Smooth muscle cell of the brain vasculature (primary cell): ENCODE data around the gene TNFAIP3.
A peak's percentile ranks its signal among the peaks of the same experiment; 100 is the strongest.
"Not testable (repeated sequence)": the region's sequence is repeated elsewhere in the genome, so short reads cannot be mapped to it uniquely, and the experiment has no call there.

Experiments used
- DNase-seq: peaks from one replicate; pipeline ENCODE4 v3.0.0-alpha.2; 2012; ENCODE audit warnings: low read depth, low spot score

Gene TNFAIP3

DNA sequence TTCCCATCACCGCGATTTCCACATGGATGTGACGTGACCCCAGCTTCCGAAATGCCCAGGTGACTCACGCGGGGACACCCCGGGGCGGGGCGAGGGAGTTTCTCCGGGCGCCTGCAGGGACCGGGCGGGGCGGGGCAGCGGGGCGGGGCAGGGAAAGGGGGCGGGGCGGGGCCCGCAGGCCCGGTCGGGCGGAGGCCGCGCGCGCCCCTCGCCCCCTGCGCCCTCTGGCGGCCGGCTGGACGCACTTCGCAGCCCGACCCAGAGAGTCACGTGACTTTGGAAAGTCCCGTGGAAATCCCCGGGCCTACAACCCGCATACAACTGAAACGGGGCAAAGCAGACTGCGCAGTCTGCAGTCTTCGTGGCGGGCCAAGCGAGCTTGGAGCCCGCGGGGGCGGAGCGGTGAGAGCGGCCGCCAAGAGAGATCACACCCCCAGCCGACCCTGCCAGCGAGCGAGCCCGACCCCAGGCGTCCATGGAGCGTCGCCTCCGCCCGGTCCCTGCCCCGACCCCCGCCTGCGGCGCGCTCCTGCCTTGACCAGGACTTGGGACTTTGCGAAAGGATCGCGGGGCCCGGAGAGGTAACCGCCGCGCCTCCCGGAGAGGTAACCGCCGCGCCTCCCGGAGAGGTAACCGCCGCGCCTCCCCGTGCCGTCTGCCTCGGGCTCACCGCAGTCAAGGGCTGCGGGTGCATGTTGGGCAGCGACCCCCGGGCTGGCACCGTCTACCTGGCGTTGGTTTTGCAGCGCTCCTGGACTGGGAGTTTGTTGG lies at the start of gene TNFAIP3:
TSS of gene TNFAIP3 (plus strand) at position 346 of the 771 bp plus-strand sequence. CDS start 3,969 bp downstream, outside the sequence.
- DNase-seq, result peak; percentile 77

- DNase-seq, result no peak
Observed at GRCh38 chr6:137818440-137818839, 48.6 kb upstream of the TNFAIP3 start.

DNA sequence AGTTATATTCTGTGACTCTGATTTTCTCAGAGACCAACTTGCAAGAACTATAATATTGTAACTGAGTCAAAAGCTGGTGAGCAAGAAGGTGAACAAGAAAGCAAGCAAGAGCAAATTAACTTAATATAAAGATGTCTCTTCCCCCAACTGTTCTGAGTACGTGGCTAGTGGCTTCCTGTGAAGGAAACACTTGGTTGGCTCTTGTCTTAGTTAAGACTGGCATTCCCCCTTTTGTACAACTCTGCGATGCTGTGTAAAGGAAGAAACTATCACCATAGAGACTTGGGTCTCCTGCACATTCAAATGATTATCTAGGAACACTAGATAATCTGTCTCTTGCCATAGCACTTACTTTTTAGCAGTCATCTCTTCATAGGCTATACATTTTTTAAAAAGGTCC lies 47.3 kb upstream of the TNFAIP3 start:
- DNase-seq, result no peak

DNA sequence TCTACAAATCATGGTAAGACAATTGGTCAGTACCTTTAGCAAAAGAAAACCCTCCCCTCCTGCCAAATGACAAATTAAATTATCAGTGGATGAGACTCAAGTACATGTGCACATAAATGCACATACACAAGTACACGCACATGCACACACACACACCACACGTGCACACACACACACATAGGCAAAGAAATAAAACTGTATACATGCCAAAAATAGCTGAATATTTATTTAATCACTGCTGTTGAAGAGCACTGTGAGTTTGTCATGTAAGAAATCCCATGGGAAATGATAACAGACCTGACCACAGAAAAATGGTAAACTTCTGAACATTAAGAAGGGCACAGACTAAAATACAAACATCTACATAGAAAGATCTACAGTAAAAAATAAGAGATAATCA lies 46.6 kb upstream of the TNFAIP3 start:
- DNase-seq, result no peak

- no peak for DNase-seq
Observed at GRCh38 chr6:137820952-137821351, 46.1 kb upstream of the TNFAIP3 start.

DNA sequence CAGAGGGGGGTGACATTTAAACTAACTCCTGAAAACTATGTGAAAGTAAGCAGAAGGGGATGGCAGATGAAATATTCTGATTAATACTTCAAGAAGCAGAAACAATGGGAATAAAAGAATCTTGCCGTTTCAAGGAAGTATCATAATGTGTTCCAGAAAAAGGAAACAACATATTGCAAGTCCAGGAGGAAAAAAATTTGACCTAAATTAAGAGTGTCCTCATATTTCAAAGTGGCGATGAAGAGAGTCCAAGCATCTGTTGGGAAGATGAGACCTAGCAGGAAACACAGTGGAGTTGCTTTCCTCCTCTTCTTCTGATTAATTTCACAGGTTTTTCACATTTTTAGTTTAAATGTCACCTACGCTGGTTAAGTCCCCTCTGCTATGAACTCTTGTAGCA lies 45.6 kb upstream of the TNFAIP3 start:
- no peak for DNase-seq

DNA sequence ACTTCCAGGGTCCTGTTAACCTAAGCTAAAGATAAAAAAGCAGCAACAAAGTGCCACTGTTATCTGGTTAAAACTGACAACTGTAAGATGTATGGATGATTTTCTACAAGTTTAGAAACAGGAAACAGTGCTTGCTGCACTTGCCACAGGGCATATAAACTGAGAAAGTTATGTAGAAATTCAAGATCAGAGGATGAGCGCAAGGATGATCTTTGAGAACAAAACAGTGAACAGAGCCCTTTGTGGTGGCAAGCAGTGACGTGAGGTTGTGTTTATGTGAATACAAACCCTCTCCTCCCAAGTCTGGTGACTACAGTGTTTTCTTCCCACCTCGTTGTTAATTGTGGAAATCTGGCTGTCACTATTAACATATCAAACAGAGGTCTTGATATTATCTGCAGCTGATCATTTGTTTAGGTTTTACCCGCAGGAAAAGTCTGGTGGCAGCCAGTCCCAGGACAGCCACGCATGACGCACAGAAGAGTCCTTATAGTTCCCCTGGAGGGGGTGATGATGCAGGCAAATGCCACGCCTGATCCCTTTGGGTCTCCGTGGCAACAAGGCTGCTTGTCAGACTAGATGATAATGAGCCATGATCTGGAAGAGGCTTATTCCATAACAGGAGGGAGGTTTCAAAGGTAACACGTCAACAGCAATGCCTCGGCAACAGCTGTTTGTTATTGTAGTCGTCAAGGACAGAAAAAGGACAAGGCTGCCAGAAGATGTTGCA lies 43.1 kb upstream of the TNFAIP3 start:
- DNase-seq, result no peak

- DNase-seq, result no peak
Observed at GRCh38 chr6:137824556-137824879, 42.5 kb upstream of the TNFAIP3 start.

GRCh38 chr6:137824896-137825295 lies 42.2 kb upstream of the TNFAIP3 start:
- no peak for DNase-seq

GRCh38 chr6:137827411-137827940 lies 39.6 kb upstream of the TNFAIP3 start:
- DNase-seq, result no peak

GRCh38 chr6:137827977-137828810 lies 38.9 kb upstream of the TNFAIP3 start:
- DNase-seq, result no peak

DNA sequence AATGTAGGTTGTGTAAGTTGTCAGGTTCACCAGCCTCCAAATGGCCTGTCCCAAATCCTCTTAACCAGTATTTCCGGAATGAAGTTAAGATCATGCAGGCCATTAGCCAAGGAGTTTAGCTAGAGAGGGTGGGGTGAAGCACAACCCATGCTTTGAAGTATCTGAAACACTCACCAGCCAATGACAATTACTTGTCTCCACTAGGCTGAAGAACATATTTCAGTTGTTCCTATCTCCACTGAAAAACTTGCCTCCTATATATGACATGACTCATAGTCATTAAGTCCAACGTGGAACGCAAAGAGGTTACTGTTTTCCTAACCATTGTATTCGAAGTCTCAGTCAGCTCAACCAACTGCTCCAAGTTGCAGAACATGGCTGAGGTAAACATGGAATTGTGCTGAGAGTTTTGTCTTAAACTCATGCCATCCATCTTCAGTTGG lies 37.4 kb upstream of the TNFAIP3 start:
- no peak for DNase-seq

DNA sequence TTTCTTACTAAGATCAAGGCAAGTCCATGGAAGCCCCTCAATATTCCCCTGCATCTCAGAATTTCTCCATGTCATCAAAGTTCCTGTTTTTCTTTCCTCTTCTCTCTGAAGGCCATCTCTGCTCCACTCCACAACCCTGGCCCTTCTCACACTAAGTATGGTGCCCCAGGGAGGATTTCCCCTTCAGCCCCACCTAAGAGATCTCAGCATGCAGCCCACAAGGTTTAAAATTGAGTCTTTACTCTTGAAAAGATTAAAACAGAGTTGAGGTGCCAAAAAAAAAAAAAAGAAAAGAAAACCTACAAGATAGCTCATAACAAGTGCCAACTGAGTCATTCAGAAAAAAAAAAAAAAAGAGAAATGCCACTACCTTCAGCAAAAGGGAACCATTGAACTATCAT lies 36.5 kb upstream of the TNFAIP3 start:
- no peak for DNase-seq

DNA sequence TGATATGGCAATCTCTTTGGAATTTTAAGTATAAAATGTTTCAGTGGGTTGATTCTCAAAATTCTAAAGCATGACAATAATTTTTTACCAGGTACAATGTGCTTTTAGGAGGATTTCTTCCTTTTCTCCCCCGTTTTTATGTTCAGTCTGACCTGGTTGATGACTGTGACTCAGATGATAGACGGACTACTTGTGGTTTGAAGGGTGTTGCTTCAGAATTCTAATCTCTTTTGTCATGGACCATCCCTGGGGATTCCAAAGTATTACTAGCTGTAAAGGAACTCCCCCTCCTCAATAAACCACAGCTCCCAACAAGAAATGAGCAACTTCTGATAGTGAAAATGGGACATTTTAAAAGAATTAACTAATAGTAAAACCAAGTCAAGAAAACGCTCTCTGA lies 34.9 kb upstream of the TNFAIP3 start:
- DNase-seq, result no peak

DNA sequence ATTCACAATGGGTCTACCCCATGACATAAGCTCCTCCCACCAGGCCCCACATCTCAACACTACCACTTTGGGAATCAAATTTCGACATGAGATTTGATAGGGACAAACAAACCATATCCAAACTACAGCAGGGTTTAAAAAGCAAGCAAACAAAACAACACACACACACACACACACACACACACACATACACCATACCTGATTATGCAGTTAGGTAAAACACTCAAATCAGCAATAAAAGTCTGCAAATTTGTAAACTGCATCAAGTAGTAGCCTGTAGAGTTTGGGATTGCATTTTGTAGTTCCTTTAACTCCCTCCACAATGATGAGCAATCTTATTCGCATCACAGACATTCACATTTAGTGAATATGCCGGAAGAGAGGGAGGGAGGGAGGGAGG lies 32.6 kb upstream of the TNFAIP3 start:
- DNase-seq, result no peak

DNA sequence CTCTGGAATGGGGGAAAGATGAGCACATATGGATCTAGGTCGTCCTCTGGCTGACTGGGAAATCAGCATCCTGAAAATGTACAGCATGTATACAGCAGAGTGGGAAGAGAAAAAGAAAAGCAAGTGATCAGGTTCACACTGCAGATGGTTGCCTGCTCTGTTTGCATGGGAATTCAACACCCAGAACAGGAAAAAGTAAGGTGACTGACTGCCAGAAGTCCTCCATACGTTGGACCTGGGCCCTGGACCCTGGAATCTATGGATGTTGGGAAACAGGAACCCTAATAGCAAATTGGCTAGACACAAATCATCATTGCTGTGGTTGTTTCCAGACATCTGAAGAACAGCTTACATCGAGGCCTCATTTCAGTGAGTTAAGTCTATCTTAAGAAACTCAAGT lies 30.3 kb upstream of the TNFAIP3 start:
- no peak for DNase-seq

GRCh38 chr6:137838090-137838489 lies 29.0 kb upstream of the TNFAIP3 start:
- not testable (repeated sequence) for DNase-seq

DNA sequence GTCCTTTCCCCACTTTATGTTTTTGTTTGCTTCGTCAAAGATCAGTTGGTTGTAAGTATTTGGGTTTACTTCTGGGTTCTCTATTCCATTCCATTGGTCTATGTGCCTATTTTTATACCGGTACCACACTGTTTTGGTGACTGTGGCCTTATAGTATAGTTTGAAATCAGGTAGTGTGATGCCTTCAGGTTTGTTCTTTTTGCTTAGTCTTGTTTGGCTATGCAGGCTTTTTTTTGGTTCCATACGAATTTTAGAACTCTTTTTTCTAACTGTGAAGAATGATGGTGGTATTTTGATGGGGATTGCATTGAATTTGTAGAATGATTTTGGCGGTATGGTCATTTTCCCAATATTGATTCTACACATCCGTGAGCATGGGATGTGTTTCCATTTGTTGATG lies 28.5 kb upstream of the TNFAIP3 start:
- DNase-seq, result not testable (repeated sequence)

DNA sequence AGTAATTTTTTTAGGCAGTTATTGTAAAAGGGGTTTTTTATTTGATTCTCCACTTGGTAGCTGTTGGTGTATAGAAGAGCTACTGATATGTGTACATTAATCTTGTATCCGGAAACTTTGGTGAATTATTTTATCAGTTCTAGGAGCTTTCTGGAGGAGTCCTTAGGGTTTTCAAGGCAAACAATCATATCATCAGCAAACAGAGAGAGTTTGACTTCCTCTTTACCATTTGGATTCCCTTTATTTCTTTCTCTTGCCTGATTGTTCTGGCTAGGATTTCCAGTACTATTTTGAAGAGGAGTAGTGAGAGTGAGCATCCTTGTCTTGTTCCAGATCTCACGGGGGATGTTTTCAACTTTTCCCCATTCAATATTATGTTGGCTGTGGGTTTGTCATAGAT lies 28.0 kb upstream of the TNFAIP3 start:
- no peak for DNase-seq

GRCh38 chr6:137840252-137840651 lies 26.8 kb upstream of the TNFAIP3 start:
- DNase-seq, result no peak

DNA sequence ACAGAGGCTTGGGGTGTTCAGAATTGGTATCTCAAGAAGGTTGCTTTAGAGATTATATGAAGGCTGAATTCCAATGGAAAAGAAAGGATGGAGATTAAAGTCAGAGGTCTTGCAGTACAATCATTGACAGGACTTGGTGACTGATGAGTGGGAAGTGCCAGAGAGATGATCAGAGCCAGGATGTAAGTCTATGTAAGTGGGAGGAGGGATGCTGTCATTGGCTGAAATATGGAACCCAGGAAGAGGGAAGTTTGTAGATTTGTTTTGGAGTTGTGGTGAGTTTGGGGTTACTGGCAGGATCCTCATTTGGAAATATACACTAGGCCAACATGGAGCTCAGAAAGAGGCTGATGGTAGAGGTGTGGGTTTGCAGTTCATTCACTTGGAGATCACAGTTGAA lies 23.8 kb upstream of the TNFAIP3 start:
- no peak for DNase-seq

DNA sequence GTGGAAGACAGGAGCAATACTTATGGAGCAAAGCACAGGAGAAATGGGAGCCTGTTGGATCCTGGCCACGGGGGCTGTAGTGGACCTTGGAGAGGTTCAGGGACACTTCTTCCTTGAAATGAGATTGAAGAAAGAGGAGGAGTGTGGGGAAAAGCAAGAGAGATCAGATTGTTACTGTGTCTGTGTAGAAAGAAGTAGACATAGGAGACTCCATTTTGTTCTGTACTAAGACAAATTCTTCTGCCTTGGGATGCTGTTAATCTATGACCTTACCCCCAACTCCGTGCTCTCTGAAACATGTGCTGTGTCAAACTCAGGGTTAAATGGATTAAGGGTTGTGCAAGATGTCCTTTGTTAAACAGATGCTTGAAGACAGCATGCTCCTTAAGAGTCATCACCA lies 22.7 kb upstream of the TNFAIP3 start:
- DNase-seq, result not testable (repeated sequence)
